ENCODE data around the gene MAGEB1.

Gene MAGEB1

GRCh38 chrX:30296408-30297254 lies 49.7 kb downstream of the MAGEB1 start:
- DNase-seq: no peak

GRCh38 chrX:30301208-30301607 lies 54.3 kb downstream of the MAGEB1 start:
- DNase-seq: no peak
